NB4 (cell line): Measurements from ENCODE around the gene CNST.

Experiments
- DNase-seq: peaks from one replicate; pipeline ENCODE4 v3.0.0; 2010; ENCODE audit warnings: low read depth
- H3K4me3 ChIP-seq: one replicate; pipeline ENCODE4 v1.5.1; 2011; ENCODE audit warnings: mild to moderate bottlenecking, low read depth, low read length, moderate library complexity
- CTCF ChIP-seq: IDR thresholded peaks from one replicate; pipeline ENCODE4 v1.5.1; 2012; ENCODE audit warnings: low read depth, low read length
- MAX ChIP-seq: IDR thresholded peaks from 2 replicates; pipeline ENCODE4 v1.6.1; 2011; ENCODE audit warnings: low read depth, low read length
- MYC ChIP-seq: IDR thresholded peaks from 2 replicates; pipeline ENCODE4 v1.6.1; 2011; ENCODE audit warnings: low read depth, low read length
- POLR2A ChIP-seq: IDR thresholded peaks from 2 replicates; pipeline ENCODE4 v1.6.1; 2011; ENCODE audit warnings: mild to moderate bottlenecking; ENCODE audit not compliant: insufficient read length; ENCODE audit errors: extremely low read depth

Gene CNST

GRCh38 chr1:246659594-246660140, 93.4 kb downstream of the CNST start:
- H3K4me3 ChIP-seq: no peak overlapping the region
- no peak for TF ChIP-seq MAX
- TF ChIP-seq CTCF: no peak
- TF ChIP-seq MYC: no peak
- TF ChIP-seq POLR2A: no peak
- no peak for DNase-seq

GRCh38 chr1:246661451-246661850, 95.2 kb downstream of the CNST start:
- TF ChIP-seq MAX (no peak), POLR2A (no peak), MYC (no peak), CTCF (no peak)
- H3K4me3 ChIP-seq: no peak overlapping the region
- DNase-seq: no peak

- no peak overlapping the region for H3K4me3 ChIP-seq
- TF ChIP-seq MAX: no peak
- TF ChIP-seq CTCF: no peak
- DNase-seq: no peak
These were observed 101.5 kb downstream of the CNST start for GRCh38 chr1:246667773-246668172.

GRCh38 chr1:246669659-246670058, 103.4 kb downstream of the CNST start:
- DNase-seq: no peak
- TF ChIP-seq MYC (no peak), MAX (no peak), POLR2A (no peak), CTCF (no peak)
- no peak overlapping the region for H3K4me3 ChIP-seq

- no peak for TF ChIP-seq CTCF
- TF ChIP-seq MAX: no peak
- TF ChIP-seq POLR2A: no peak
- H3K4me3 ChIP-seq: no peak overlapping the region
- DNase-seq: no peak
These were observed 107.8 kb downstream of the CNST start for GRCh38 chr1:246674049-246674448.

- TF ChIP-seq MAX: no peak
- TF ChIP-seq CTCF: no peak
- TF ChIP-seq POLR2A: no peak
- no peak for TF ChIP-seq MYC
- H3K4me3 ChIP-seq: no peak overlapping the region
- DNase-seq: no peak
These were observed 111.6 kb downstream of the CNST start for GRCh38 chr1:246677842-246678241.
